ENCODE measurements around the gene LRCH4.

Gene LRCH4

GRCh38 chr7:100585511-100586265 is at the start of gene LRCH4:
LRCH4 (minus strand) TSS chr7:100586129; CDS start chr7:100586100, 29 bp downstream.
- DNase-seq (ENCODE audit: low read depth, low spot score): no peak

DNA sequence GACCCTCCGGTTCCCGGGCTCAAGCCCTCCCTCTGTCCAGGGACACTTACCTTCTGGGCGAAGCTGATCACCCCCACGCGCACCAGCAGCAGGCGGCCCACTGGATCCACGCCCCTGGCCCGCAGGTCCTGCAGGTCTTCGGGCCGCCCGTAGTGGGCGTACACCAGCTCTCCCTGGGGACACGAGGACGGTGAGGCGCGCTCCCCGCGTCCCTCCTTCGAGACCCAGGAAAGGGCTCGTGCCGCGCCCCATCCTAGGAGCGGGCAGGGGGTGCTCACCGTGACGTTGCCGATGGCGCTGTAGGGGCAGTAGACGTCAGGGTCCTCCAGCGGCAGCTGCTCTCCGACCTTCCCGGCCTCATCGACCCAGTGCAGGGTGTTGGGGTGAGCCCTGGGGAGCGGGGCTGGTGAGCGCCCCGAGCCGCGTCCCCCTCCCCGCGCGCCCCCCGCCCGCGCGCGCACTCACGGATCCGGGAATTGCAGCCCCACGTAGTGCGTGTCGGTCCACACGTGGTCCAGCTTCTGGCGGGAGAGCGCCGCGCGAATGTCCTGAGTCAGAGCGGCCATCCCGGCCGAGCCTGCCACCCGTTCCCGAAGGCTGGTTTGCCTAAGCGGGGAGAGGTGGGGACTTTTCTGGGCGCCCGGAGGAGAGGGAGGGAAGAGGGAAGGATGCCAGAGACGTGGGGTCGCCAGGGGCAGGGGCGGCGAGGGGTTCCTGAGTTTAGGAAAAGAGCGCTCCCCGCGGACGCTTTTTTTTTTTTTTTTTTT is 47.2 kb upstream of the LRCH4 start:
- Histone ChIP-seq H3K4me3 (peak overlapping the region; percentile 53), H3K27ac (no peak overlapping the region)
- TF ChIP-seq FOXP2 (optimal IDR thresholded peaks at IDR 0.05; ENCODE audit: control extremely low read depth, extremely low read length, insufficient read depth): no peak
- TF ChIP-seq POLR2AphosphoS5 (IDR thresholded peaks at IDR 0.05; ENCODE audit: borderline replicate concordance, low read depth, low read length): no peak
- no peak for TF ChIP-seq EZH2 (IDR thresholded peaks at IDR 0.05)

More at GRCh38 chr7:100585511-100586265, at the start of gene LRCH4:
- TF ChIP-seq POLR2AphosphoS5 (IDR thresholded peaks at IDR 0.05; ENCODE audit: borderline replicate concordance, low read depth, low read length) (peak; percentile 86), EZH2 (IDR thresholded peaks at IDR 0.05) (no peak), FOXP2 (optimal IDR thresholded peaks at IDR 0.05; ENCODE audit: control extremely low read depth, extremely low read length, insufficient read depth) (peak; percentile 28)
- Histone ChIP-seq H3K36me3 (ENCODE audit: insufficient read depth, low read length) (peaks cover 15% of the 10 kb centered on the region), H3K9me3 (ENCODE audit: low read depth, low read length) (no peaks in the 10 kb centered on the region), H3K9ac (ENCODE audit: insufficient read length) (peak within 1 kb of the TSS; percentile 97), H3K27ac (peak within 1 kb of the TSS; percentile 90), H3K4me3 (peak within 1 kb of the TSS; percentile 98)

DNA sequence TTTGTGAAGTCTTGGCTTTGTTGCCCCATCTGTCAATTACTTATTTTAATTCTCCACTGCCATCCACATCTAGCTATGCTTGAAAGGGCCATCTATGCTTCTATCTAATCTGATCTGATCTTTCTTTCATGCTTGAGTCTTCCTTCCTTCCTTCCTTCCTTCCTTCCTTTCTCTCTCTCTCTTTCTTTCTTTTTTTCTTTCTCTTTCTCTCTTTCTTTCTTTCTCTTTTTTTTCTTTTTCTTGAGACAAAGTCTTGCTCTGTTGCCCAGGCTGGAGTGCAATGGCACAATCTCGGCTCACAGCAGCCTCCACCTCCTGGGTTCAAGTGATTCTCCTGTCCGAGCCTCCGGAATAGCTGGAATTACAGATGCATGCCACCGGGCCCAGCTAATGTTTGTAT is 44.1 kb upstream of the LRCH4 start:
- DNase-seq (ENCODE audit: low read depth, low spot score): no peak
- TF ChIP-seq FOXP2 (optimal IDR thresholded peaks at IDR 0.05; ENCODE audit: control extremely low read depth, extremely low read length, insufficient read depth): no peak
- TF ChIP-seq POLR2AphosphoS5 (IDR thresholded peaks at IDR 0.05; ENCODE audit: borderline replicate concordance, low read depth, low read length): no peak
- TF ChIP-seq EZH2 (IDR thresholded peaks at IDR 0.05): no peak
- Histone ChIP-seq H3K36me3 (ENCODE audit: insufficient read depth, low read length) (no peaks in the 10 kb centered on the region), H3K9ac (ENCODE audit: insufficient read length) (no peak overlapping the region), H3K27ac (no peak overlapping the region), H3K9me3 (ENCODE audit: low read depth, low read length) (no peaks in the 10 kb centered on the region), H3K4me3 (no peak overlapping the region)

More for the DNA sequence above, 47.2 kb upstream of the LRCH4 start:
- no peak for DNase-seq (ENCODE audit: low read depth, low spot score)
- H3K36me3 ChIP-seq (ENCODE audit: insufficient read depth, low read length): no peaks in the 10 kb centered on the region
- H3K9ac ChIP-seq (ENCODE audit: insufficient read length): no peak overlapping the region
- no peaks in the 10 kb centered on the region for H3K9me3 ChIP-seq (ENCODE audit: low read depth, low read length)

DNA sequence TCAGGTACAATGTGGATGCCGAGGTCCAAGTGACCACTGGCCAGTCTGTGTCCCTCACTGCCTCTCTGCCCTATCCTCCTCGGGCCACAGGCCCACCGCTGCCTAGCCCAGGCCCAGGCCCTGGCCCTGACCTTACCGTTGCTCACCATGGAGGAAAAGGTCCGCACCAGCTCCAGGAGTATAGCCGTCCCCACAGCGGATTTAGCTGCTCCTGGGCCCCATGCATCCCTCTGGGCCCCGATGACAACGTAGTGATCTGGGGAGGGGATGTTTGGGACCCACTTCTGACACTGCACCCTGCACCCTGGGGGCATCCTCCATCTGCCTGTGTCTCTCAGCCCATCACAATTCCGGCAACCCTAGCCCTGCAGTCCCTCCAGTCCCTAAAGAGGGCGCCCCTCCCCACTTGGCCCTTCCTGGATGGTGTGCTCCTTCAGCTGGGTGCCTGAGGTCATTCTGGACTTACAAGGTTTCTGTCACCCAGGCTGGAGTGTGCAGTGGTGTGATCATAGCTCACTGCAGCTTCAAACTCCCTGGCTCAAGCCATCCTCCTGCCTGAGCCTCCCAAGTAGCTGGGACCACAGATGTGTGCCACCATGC is 43.3 kb upstream of the LRCH4 start:
- no peaks in the 10 kb centered on the region for H3K36me3 ChIP-seq (ENCODE audit: insufficient read depth, low read length)
- no peak overlapping the region for H3K27ac ChIP-seq
- no peak for DNase-seq (ENCODE audit: low read depth, low spot score)
- no peaks in the 10 kb centered on the region for H3K9me3 ChIP-seq (ENCODE audit: low read depth, low read length)
- TF ChIP-seq FOXP2 (optimal IDR thresholded peaks at IDR 0.05; ENCODE audit: control extremely low read depth, extremely low read length, insufficient read depth): no peak
- H3K4me3 ChIP-seq: no peak overlapping the region
- H3K9ac ChIP-seq (ENCODE audit: insufficient read length): no peak overlapping the region

GRCh38 chr7:100627238-100627549 is 41.3 kb upstream of the LRCH4 start:
- no peak for DNase-seq (ENCODE audit: low read depth, low spot score)
- Histone ChIP-seq H3K4me3 (peak overlapping the region; percentile 85), H3K9me3 (ENCODE audit: low read depth, low read length) (no peaks in the 10 kb centered on the region), H3K9ac (ENCODE audit: insufficient read length) (no peak overlapping the region), H3K27ac (no peak overlapping the region), H3K36me3 (ENCODE audit: insufficient read depth, low read length) (no peaks in the 10 kb centered on the region)
- no peak for TF ChIP-seq EZH2 (IDR thresholded peaks at IDR 0.05)
- TF ChIP-seq FOXP2 (optimal IDR thresholded peaks at IDR 0.05; ENCODE audit: control extremely low read depth, extremely low read length, insufficient read depth): no peak
- TF ChIP-seq POLR2AphosphoS5 (IDR thresholded peaks at IDR 0.05; ENCODE audit: borderline replicate concordance, low read depth, low read length): no peak

- peak; percentile 42 for DNase-seq (ENCODE audit: low read depth, low spot score)
- Histone ChIP-seq H3K4me3 (peak overlapping the region; percentile 85), H3K27ac (no peak overlapping the region), H3K9ac (ENCODE audit: insufficient read length) (peak overlapping the region; percentile 74), H3K36me3 (ENCODE audit: insufficient read depth, low read length) (no peaks in the 10 kb centered on the region), H3K9me3 (ENCODE audit: low read depth, low read length) (no peaks in the 10 kb centered on the region)
- peak; percentile 71; the same call in 1 of the 2 replicates for TF ChIP-seq POLR2AphosphoS5 (IDR thresholded peaks at IDR 0.05; ENCODE audit: borderline replicate concordance, low read depth, low read length)
- peak; percentile 31 for TF ChIP-seq FOXP2 (optimal IDR thresholded peaks at IDR 0.05; ENCODE audit: control extremely low read depth, extremely low read length, insufficient read depth)
- no peak for TF ChIP-seq EZH2 (IDR thresholded peaks at IDR 0.05)
Measured at GRCh38 chr7:100626530-100627237, 40.8 kb upstream of the LRCH4 start.

GRCh38 chr7:100626055-100626454 is 40.1 kb upstream of the LRCH4 start:
- TF ChIP-seq EZH2 (IDR thresholded peaks at IDR 0.05): no peak
- TF ChIP-seq POLR2AphosphoS5 (IDR thresholded peaks at IDR 0.05; ENCODE audit: borderline replicate concordance, low read depth, low read length): no peak
- no peak for TF ChIP-seq FOXP2 (optimal IDR thresholded peaks at IDR 0.05; ENCODE audit: control extremely low read depth, extremely low read length, insufficient read depth)
- no peaks in the 10 kb centered on the region for H3K9me3 ChIP-seq (ENCODE audit: low read depth, low read length)
- no peak overlapping the region for H3K9ac ChIP-seq (ENCODE audit: insufficient read length)
- H3K4me3 ChIP-seq: peak overlapping the region; percentile 85
- no peaks in the 10 kb centered on the region for H3K36me3 ChIP-seq (ENCODE audit: insufficient read depth, low read length)
- no peak overlapping the region for H3K27ac ChIP-seq
- DNase-seq (ENCODE audit: low read depth, low spot score): no peak

Measured in SK-N-MC (cell line).